Measurements from ENCODE around the gene SYT1. TPM values are rescaled to one million over a fixed set of nuclear protein-coding genes. Genes with fewer than 3 reads are reported as not detected.

Gene SYT1
- total RNA-seq, 3 donors from 2014 or later (not counting 1 experiment from before 2014, with no cell fraction given), result not detected

- DNase-seq (no peak), ATAC-seq (no peak)
- no peaks in the 10 kb centered on the region for H3K36me3 Mint-ChIP-seq
- Histone ChIP-seq H3K27me3 (ENCODE audit: control insufficient read depth, insufficient read depth, low read length) (no peaks in the 10 kb centered on the region), H3K27ac (ENCODE audit: low read length) (no peak overlapping the region), H3K4me1 (ENCODE audit: control insufficient read depth, insufficient read depth, low read length) (no peaks in the 10 kb centered on the region), H3K4me3 (ENCODE audit: low read length) (no peak overlapping the region), H3K9me3 (ENCODE audit: control insufficient read depth, insufficient read depth, low read length) (no peaks in the 10 kb centered on the region), H3K36me3 (ENCODE audit: control insufficient read depth, insufficient read depth, low read length) (no peaks in the 10 kb centered on the region)
- no peaks in the 10 kb centered on the region for H3K4me1 Mint-ChIP-seq
- H3K4me3 Mint-ChIP-seq, result no peak overlapping the region
- TF ChIP-seq, protein P1, sequence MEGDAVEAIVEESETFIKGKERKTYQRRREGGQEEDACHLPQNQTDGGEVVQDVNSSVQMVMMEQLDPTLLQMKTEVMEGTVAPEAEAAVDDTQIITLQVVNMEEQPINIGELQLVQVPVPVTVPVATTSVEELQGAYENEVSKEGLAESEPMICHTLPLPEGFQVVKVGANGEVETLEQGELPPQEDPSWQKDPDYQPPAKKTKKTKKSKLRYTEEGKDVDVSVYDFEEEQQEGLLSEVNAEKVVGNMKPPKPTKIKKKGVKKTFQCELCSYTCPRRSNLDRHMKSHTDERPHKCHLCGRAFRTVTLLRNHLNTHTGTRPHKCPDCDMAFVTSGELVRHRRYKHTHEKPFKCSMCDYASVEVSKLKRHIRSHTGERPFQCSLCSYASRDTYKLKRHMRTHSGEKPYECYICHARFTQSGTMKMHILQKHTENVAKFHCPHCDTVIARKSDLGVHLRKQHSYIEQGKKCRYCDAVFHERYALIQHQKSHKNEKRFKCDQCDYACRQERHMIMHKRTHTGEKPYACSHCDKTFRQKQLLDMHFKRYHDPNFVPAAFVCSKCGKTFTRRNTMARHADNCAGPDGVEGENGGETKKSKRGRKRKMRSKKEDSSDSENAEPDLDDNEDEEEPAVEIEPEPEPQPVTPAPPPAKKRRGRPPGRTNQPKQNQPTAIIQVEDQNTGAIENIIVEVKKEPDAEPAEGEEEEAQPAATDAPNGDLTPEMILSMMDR (IDR thresholded peaks at IDR 0.05), result no peak
- H3K27ac Mint-ChIP-seq, result no peak overlapping the region
- 94% methylated on average over 2 of the region's 3 CpGs for WGBS (ENCODE audit: insufficient coverage)
- H3K9me3 Mint-ChIP-seq, result peaks cover 0 to 2% of the 10 kb centered on the region in 2 donors
- intact Hi-C loops (cut with micrococcal nuclease), result no loop called here
- H3K27me3 Mint-ChIP-seq (ENCODE audit: low read depth in 2 of 2), result no peaks in the 10 kb centered on the region
Measured at GRCh38 chr12:79454338-79454843, 589.8 kb downstream of the SYT1 start.

GRCh38 chr12:79455286-79455685 lies 590.7 kb downstream of the SYT1 start:
- intact Hi-C loops (cut with micrococcal nuclease), result no loop called here
- WGBS (ENCODE audit: insufficient coverage), result 71% methylated on average over 2 of the region's 2 CpGs
- TF ChIP-seq, protein P1 (IDR thresholded peaks at IDR 0.05), result no peak

GRCh38 chr12:79482323-79482722 lies 617.7 kb downstream of the SYT1 start:
- Histone ChIP-seq H3K9me3 (ENCODE audit: control insufficient read depth, insufficient read depth, low read length) (no peaks in the 10 kb centered on the region), H3K4me3 (ENCODE audit: low read length) (no peak overlapping the region), H3K4me1 (ENCODE audit: control insufficient read depth, insufficient read depth, low read length) (no peaks in the 10 kb centered on the region), H3K36me3 (ENCODE audit: control insufficient read depth, insufficient read depth, low read length) (no peaks in the 10 kb centered on the region), H3K27me3 (ENCODE audit: control insufficient read depth, insufficient read depth, low read length) (no peaks in the 10 kb centered on the region), H3K27ac (ENCODE audit: low read length) (no peak overlapping the region)
- TF ChIP-seq, protein P1 (IDR thresholded peaks at IDR 0.05), result no peak
- H3K36me3 Mint-ChIP-seq, result no peaks in the 10 kb centered on the region
- peaks cover 0 to 10% of the 10 kb centered on the region in 2 donors for H3K9me3 Mint-ChIP-seq
- WGBS (ENCODE audit: insufficient coverage), result 79% methylated on average over 3 of the region's 4 CpGs
- ATAC-seq (no peak), DNase-seq (no peak)
- H3K27me3 Mint-ChIP-seq (ENCODE audit: low read depth in 2 of 2), result no peaks in the 10 kb centered on the region
- no peak overlapping the region for H3K27ac Mint-ChIP-seq
- no peaks in the 10 kb centered on the region for H3K4me1 Mint-ChIP-seq
- no peak overlapping the region for H3K4me3 Mint-ChIP-seq
- intact Hi-C loops (cut with micrococcal nuclease), result no loop called here

More at GRCh38 chr12:79455286-79455685, 590.7 kb downstream of the SYT1 start:
- no peaks in the 10 kb centered on the region for H3K36me3 Mint-ChIP-seq
- DNase-seq, result no peak
- peaks cover 0 to 2% of the 10 kb centered on the region in 2 donors for H3K9me3 Mint-ChIP-seq
- H3K27ac ChIP-seq (ENCODE audit: low read length), result no peak overlapping the region
- H3K27me3 Mint-ChIP-seq (ENCODE audit: low read depth in 2 of 2), result no peaks in the 10 kb centered on the region
- no peak overlapping the region for H3K4me3 ChIP-seq (ENCODE audit: low read length)
- H3K9me3 ChIP-seq (ENCODE audit: control insufficient read depth, insufficient read depth, low read length), result no peaks in the 10 kb centered on the region
- no peak overlapping the region for H3K27ac Mint-ChIP-seq
- H3K4me3 Mint-ChIP-seq, result no peak overlapping the region
- H3K36me3 ChIP-seq (ENCODE audit: control insufficient read depth, insufficient read depth, low read length), result no peaks in the 10 kb centered on the region
- no peaks in the 10 kb centered on the region for H3K4me1 ChIP-seq (ENCODE audit: control insufficient read depth, insufficient read depth, low read length)
- no peaks in the 10 kb centered on the region for H3K4me1 Mint-ChIP-seq
- H3K27me3 ChIP-seq (ENCODE audit: control insufficient read depth, insufficient read depth, low read length), result no peaks in the 10 kb centered on the region
- no peak for ATAC-seq

DNA sequence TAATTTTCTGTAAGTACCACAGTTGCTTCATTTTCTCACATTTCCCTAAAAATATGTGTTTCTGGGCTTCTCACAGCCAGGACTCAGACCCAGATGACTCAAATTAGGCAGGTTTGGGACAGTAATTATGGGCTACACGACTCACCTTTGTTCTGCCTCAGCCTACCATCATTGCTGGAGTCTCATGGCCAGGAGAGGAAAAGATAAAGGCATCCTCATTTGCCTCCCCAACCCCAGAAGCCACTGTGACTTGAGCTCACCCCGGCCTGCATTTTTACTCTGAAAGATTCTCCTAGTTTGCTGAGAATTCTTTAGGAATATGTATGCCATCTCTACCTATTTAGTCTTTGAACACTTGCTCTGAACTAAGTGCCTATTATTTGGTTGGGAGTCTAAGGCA lies 618.3 kb downstream of the SYT1 start:
- H3K27ac Mint-ChIP-seq, result no peak overlapping the region
- 69% methylated on average over 2 of the region's 2 CpGs for WGBS (ENCODE audit: insufficient coverage)
- H3K27me3 Mint-ChIP-seq (ENCODE audit: low read depth in 2 of 2), result no peaks in the 10 kb centered on the region

More for the DNA sequence above, 618.3 kb downstream of the SYT1 start:
- ATAC-seq (no peak), DNase-seq (no peak)
- H3K36me3 Mint-ChIP-seq, result no peaks in the 10 kb centered on the region
- H3K4me1 ChIP-seq (ENCODE audit: control insufficient read depth, insufficient read depth, low read length), result no peaks in the 10 kb centered on the region
- H3K4me3 ChIP-seq (ENCODE audit: low read length), result no peak overlapping the region
- peaks cover 0 to 10% of the 10 kb centered on the region in 2 donors for H3K9me3 Mint-ChIP-seq
- H3K36me3 ChIP-seq (ENCODE audit: control insufficient read depth, insufficient read depth, low read length), result no peaks in the 10 kb centered on the region
- H3K4me3 Mint-ChIP-seq, result no peak overlapping the region
- TF ChIP-seq, protein P1 (IDR thresholded peaks at IDR 0.05), result no peak
- intact Hi-C loops (cut with micrococcal nuclease), result no loop called here
- H3K9me3 ChIP-seq (ENCODE audit: control insufficient read depth, insufficient read depth, low read length), result no peaks in the 10 kb centered on the region
- no peaks in the 10 kb centered on the region for H3K27me3 ChIP-seq (ENCODE audit: control insufficient read depth, insufficient read depth, low read length)
- H3K4me1 Mint-ChIP-seq, result no peaks in the 10 kb centered on the region
- H3K27ac ChIP-seq (ENCODE audit: low read length), result no peak overlapping the region

Measured in natural killer cell (primary cell).